Measurements from ENCODE around the gene DESI1.
"Not testable (repeated sequence)": the region's sequence is repeated elsewhere in the genome, so short reads cannot be mapped to it uniquely, and the experiment has no call there.

The DESI1 gene

DNA sequence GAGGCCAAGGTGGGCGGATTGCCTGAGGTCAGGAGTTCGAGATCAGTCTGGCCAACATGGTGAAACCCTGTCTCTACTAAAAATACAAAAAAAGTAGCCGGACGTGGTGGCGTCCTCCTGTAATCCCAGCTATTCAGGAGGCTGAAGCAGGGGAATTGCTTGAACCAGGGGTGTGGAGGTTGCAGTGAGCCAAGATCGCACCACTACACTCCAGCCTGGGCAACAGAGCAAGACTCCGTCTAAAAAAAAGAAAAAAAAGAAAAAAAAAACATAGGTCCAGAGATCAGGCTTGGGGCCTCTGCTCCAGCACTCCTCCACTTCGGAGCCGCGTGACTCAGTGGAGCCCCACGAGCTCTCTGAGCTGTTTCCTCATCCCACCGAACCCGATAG is 62.6 kb downstream of the DESI1 start:
- DNase-seq (ENCODE audit: low read depth in 2 of 2) = not testable (repeated sequence)

GRCh38 chr22:41557401-41558240 is 63.2 kb downstream of the DESI1 start:
- no peak for DNase-seq (ENCODE audit: low read depth in 2 of 2)

DNA sequence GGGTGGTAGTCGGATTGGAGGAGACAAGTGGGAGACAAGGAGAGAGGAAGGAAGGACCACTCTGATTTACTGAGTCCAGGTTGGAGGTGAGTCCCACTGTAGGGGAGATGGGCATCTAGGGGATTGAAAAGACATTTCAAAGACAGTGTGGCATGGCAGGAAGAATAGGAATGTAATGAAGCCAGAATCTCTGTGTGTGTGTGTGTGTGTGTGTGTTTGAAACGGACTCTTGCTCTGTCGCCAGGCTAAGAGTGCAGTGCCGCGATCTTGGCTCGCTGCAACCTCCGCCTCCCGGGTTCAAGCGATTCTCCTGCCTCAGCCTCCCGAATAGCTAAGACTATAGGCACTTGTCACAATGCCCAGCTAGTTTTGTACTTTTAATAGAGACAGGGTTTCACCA is 64.3 kb downstream of the DESI1 start:
- no peak for DNase-seq (ENCODE audit: low read depth in 2 of 2)

DNA sequence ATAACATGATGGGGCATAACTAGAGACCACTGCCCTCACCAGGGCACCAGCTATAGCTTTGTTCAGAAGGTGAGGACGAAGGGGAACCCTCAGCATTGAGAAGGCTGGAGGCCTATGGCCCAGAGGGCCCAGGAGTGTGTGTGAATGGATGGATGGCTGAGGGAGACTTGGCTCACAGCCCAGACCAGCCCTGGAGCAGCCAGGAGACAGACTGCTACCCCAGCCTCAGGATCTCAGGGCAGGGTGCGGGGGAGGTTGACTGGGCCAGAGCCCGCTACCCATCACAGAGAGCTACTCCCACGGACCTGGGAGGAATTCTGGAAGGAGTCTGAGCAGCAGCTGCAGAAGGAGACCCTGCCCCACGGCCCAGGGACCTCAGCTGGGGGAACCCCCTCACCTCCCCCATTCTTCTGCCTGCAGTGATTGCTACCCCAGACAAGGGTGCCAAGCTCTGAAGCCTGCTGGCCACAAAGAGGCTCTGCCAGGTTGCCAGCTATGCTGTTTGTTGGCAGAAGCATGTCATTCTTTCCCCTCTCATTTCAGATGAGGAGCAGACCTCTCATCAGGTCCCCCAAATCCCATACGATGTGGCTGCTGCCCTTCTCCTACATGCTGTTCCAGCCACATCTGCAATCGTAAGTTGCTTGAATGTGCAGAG is 65.4 kb downstream of the DESI1 start:
- no peak for DNase-seq (ENCODE audit: low read depth in 2 of 2)

GRCh38 chr22:41551877-41552582 is 68.8 kb downstream of the DESI1 start:
- DNase-seq (ENCODE audit: low read depth in 2 of 2) = no peak

- no peak for DNase-seq (ENCODE audit: low read depth in 2 of 2)
Measured at GRCh38 chr22:41550952-41551491, 69.8 kb downstream of the DESI1 start.

- no peak for DNase-seq (ENCODE audit: low read depth in 2 of 2)
Measured at GRCh38 chr22:41548830-41549211, 72.0 kb downstream of the DESI1 start.

Measured in stimulated activated CD4-positive, alpha-beta T cell treated with anti-CD3 and anti-CD28 coated beads, Interleukin-1b, Interleukin-23, amount 100 ng/mL, for 1 hour (primary cell).